Measurements from ENCODE around the gene FOXP1. TPM values are rescaled to one million over a fixed set of nuclear protein-coding genes. Genes with fewer than 3 reads are reported as not detected.

Gene FOXP1
- total RNA-seq, 1 experiment from 2014 or later, result 75.3 TPM

- H2BK5ac ChIP-seq (ENCODE audit: insufficient read length, low read length), result no peak overlapping the region
- H3K79me1 ChIP-seq (ENCODE audit: insufficient read depth, low read depth, low read length, poor library complexity, severe bottlenecking), result no peaks in the 10 kb centered on the region
- peaks cover 8 to 10% of the 10 kb centered on the region in 2 experiments; a peak in 2 of 4 replicates for H3K4me1 Mint-ChIP-seq
- no peak overlapping the region for H3K14ac ChIP-seq (ENCODE audit: insufficient read depth, low read length)
- H2AFZ ChIP-seq (ENCODE audit: low read length), result no peak overlapping the region
- no peaks in the 10 kb centered on the region for H3K23me2 ChIP-seq (ENCODE audit: insufficient read length, low read depth, low read length, poor library complexity, severe bottlenecking)
- no peak overlapping the region for H3K27ac ChIP-seq (ENCODE audit: insufficient read length, low read depth, low read length)
- no peak for TF ChIP-seq CTCF (conservative IDR thresholded peaks at IDR 0.05)
- WGBS (ENCODE audit: extremely low coverage, insufficient read length, low lambda C conversion rate), result no CpG with 5 or more reads among the region's 5 CpGs
- H4K20me1 ChIP-seq (ENCODE audit: control insufficient read depth, insufficient read depth, insufficient read length), result no peaks in the 10 kb centered on the region
- peak overlapping the region; percentile 58 for H3K18ac ChIP-seq (ENCODE audit: insufficient read length, low read depth, low read length)
- peaks cover 0 to 7% (median 0%) of the 10 kb centered on the region in 3 experiments; a peak in 2 of 7 replicates for H3K36me3 Mint-ChIP-seq (ENCODE audit: insufficient read depth in 1 of 3, low read depth in 3 of 3)
- H3T11ph ChIP-seq (ENCODE audit: low read length), result no peak overlapping the region
- H3K56ac ChIP-seq (ENCODE audit: insufficient read length, low read depth, low read length), result no peak overlapping the region
- no peaks in the 10 kb centered on the region for H3K27me3 Mint-ChIP-seq (ENCODE audit: low read depth)
- no peak overlapping the region for H3K4ac ChIP-seq (ENCODE audit: low read depth, low read length)
- H3K4me2 ChIP-seq (ENCODE audit: insufficient read depth, insufficient read length, low read length), result no peak overlapping the region
- H4K5ac ChIP-seq (ENCODE audit: insufficient read length, low read depth, low read length), result no peak overlapping the region
- no peaks in the 10 kb centered on the region for H3K27me3 ChIP-seq (ENCODE audit: insufficient read depth, low read length)
- H2BK15ac ChIP-seq (ENCODE audit: low read depth, low read length), result no peak overlapping the region
- H2BK20ac ChIP-seq (ENCODE audit: low read depth, low read length, poor library complexity, severe bottlenecking), result no peak overlapping the region
- peaks cover 2% of the 10 kb centered on the region; the same call in 1 of the 2 replicates for H3K79me2 ChIP-seq (ENCODE audit: insufficient read depth, low read length)
- no peak overlapping the region for H2BK120ac ChIP-seq (ENCODE audit: low read depth, low read length, poor library complexity, severe bottlenecking)
- no peaks in the 10 kb centered on the region for H3K9me3 ChIP-seq (ENCODE audit: control insufficient read depth, low read depth, low read length)
- no peaks in the 10 kb centered on the region for H3K9me3 Mint-ChIP-seq
- H2AK5ac ChIP-seq (ENCODE audit: insufficient read length, low read length), result no peak overlapping the region
- no peak overlapping the region for H3K9ac ChIP-seq (ENCODE audit: extremely low read depth, insufficient read length, low read length)
- no peak overlapping the region for H2BK12ac ChIP-seq (ENCODE audit: insufficient read length, low read depth, low read length)
- no peak overlapping the region for H4K91ac ChIP-seq (ENCODE audit: insufficient read length, low read depth, low read length)
- no peak overlapping the region for H3K4me3 Mint-ChIP-seq
- no peak for DNase-seq
- peaks cover 5% of the 10 kb centered on the region; the same call in 1 of the 2 replicates for H3K4me1 ChIP-seq (ENCODE audit: insufficient read depth, low read length)
- no peak overlapping the region for H3K27ac Mint-ChIP-seq
- H3K23ac ChIP-seq (ENCODE audit: insufficient read length, low read depth, low read length), result no peak overlapping the region
- H4K8ac ChIP-seq (replicated peaks; ENCODE audit: insufficient read length, low read depth, low read length), result no peak overlapping the region
Measured at GRCh38 chr3:71573181-71573580, 10.3 kb downstream of the FOXP1 start.

All from H9 (cell line).